ENCODE measurements around the gene CSNK1G1.

DNA sequence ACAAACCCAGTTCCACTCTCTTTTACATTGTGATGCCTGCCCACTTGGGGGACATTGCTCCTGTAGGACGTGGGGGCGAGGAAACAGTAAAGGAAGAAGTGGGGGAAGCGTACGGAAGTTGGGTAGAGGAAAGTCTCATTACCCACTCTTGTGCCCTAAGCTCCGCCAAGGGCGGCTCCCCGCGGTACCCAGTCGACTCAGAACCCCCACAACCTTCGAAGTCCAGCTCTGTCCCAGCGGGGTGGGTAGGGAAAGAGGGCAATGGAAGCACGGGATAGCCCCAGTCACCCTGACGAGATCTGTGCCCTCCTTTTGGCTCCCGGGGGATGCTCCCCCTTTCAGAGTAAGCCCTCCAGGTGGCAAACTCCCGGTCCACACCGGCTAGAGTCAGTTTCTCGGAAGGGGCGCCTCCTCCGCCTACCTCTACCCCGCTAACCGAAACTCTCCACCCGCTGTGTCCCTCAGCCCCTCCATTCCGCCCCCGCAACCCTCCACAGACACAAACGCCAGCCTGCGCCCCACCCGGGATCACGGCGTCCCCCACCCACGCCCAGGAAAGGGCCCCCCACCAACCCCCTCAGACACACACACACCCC lies 527 bp downstream of the CSNK1G1 start:
- TF ChIP-seq, protein P1, sequence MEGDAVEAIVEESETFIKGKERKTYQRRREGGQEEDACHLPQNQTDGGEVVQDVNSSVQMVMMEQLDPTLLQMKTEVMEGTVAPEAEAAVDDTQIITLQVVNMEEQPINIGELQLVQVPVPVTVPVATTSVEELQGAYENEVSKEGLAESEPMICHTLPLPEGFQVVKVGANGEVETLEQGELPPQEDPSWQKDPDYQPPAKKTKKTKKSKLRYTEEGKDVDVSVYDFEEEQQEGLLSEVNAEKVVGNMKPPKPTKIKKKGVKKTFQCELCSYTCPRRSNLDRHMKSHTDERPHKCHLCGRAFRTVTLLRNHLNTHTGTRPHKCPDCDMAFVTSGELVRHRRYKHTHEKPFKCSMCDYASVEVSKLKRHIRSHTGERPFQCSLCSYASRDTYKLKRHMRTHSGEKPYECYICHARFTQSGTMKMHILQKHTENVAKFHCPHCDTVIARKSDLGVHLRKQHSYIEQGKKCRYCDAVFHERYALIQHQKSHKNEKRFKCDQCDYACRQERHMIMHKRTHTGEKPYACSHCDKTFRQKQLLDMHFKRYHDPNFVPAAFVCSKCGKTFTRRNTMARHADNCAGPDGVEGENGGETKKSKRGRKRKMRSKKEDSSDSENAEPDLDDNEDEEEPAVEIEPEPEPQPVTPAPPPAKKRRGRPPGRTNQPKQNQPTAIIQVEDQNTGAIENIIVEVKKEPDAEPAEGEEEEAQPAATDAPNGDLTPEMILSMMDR (IDR thresholded peaks at IDR 0.05; ENCODE audit: low read length) = no peak
- TF ChIP-seq EZH2 (optimal IDR thresholded peaks at IDR 0.05; ENCODE audit: low read depth, low read length) = no peak
